ENCODE measurements around the gene USPL1.
A peak's percentile ranks its signal among the peaks of the same experiment; 100 is the strongest.
"Not testable (repeated sequence)": the region's sequence is repeated elsewhere in the genome, so short reads cannot be mapped to it uniquely, and the experiment has no call there.

The USPL1 gene

GRCh38 chr13:30593001-30593400, 24.7 kb upstream of the USPL1 start:
- H3K36me3 ChIP-seq (ENCODE audit: insufficient read depth, low read length) = no peaks in the 10 kb centered on the region
- H3K27me3 ChIP-seq (ENCODE audit: insufficient read depth, low read length) = no peaks in the 10 kb centered on the region
- H3K4me3 ChIP-seq (ENCODE audit: low read length) = no peak overlapping the region
- H3K9me3 ChIP-seq (ENCODE audit: low read length) = no peaks in the 10 kb centered on the region
- H2AFZ ChIP-seq (ENCODE audit: low read depth, low read length) = no peak overlapping the region
- no peaks in the 10 kb centered on the region for H3K4me1 ChIP-seq (ENCODE audit: insufficient read depth, low read length)

GRCh38 chr13:30600496-30600895, 17.2 kb upstream of the USPL1 start:
- Histone ChIP-seq H3K27me3 (ENCODE audit: insufficient read depth, low read length) (no peaks in the 10 kb centered on the region), H3K36me3 (ENCODE audit: insufficient read depth, low read length) (no peaks in the 10 kb centered on the region), H3K9me3 (ENCODE audit: low read length) (no peaks in the 10 kb centered on the region), H3K4me3 (ENCODE audit: low read length) (no peak overlapping the region), H3K4me1 (ENCODE audit: insufficient read depth, low read length) (no peaks in the 10 kb centered on the region), H2AFZ (ENCODE audit: low read depth, low read length) (no peak overlapping the region)

- H3K9me3 ChIP-seq (ENCODE audit: low read length) = no peaks in the 10 kb centered on the region
- no peaks in the 10 kb centered on the region for H3K36me3 ChIP-seq (ENCODE audit: insufficient read depth, low read length)
- H3K27me3 ChIP-seq (ENCODE audit: insufficient read depth, low read length) = no peaks in the 10 kb centered on the region
- no peak overlapping the region for H3K4me3 ChIP-seq (ENCODE audit: low read length)
- no peaks in the 10 kb centered on the region for H3K4me1 ChIP-seq (ENCODE audit: insufficient read depth, low read length)
- no peak overlapping the region for H2AFZ ChIP-seq (ENCODE audit: low read depth, low read length)
These were observed 15.9 kb upstream of the USPL1 start for GRCh38 chr13:30601836-30602235.

GRCh38 chr13:30605052-30605451, 12.7 kb upstream of the USPL1 start:
- no peaks in the 10 kb centered on the region for H3K36me3 ChIP-seq (ENCODE audit: insufficient read depth, low read length)
- H2AFZ ChIP-seq (ENCODE audit: low read depth, low read length) = no peak overlapping the region
- no peaks in the 10 kb centered on the region for H3K4me1 ChIP-seq (ENCODE audit: insufficient read depth, low read length)
- no peaks in the 10 kb centered on the region for H3K27me3 ChIP-seq (ENCODE audit: insufficient read depth, low read length)
- no peaks in the 10 kb centered on the region for H3K9me3 ChIP-seq (ENCODE audit: low read length)
- H3K4me3 ChIP-seq (ENCODE audit: low read length) = no peak overlapping the region

GRCh38 chr13:30607186-30607585, 10.5 kb upstream of the USPL1 start:
- H3K27me3 ChIP-seq (ENCODE audit: insufficient read depth, low read length); H2AFZ ChIP-seq (ENCODE audit: low read depth, low read length); H3K4me1 ChIP-seq (ENCODE audit: insufficient read depth, low read length); H3K36me3 ChIP-seq (ENCODE audit: insufficient read depth, low read length); H3K9me3 ChIP-seq (ENCODE audit: low read length); H3K4me3 ChIP-seq (ENCODE audit: low read length): not testable (repeated sequence)

- H3K27me3 ChIP-seq (ENCODE audit: insufficient read depth, low read length) = no peaks in the 10 kb centered on the region
- H3K4me1 ChIP-seq (ENCODE audit: insufficient read depth, low read length) = no peaks in the 10 kb centered on the region
- no peak overlapping the region for H2AFZ ChIP-seq (ENCODE audit: low read depth, low read length)
These were observed 9.8 kb upstream of the USPL1 start for GRCh38 chr13:30607908-30608307.

GRCh38 chr13:30608364-30608763, 9.4 kb upstream of the USPL1 start:
- Histone ChIP-seq H3K27me3 (ENCODE audit: insufficient read depth, low read length) (no peaks in the 10 kb centered on the region), H3K4me1 (ENCODE audit: insufficient read depth, low read length) (no peaks in the 10 kb centered on the region), H3K4me3 (ENCODE audit: low read length) (no peak overlapping the region), H3K36me3 (ENCODE audit: insufficient read depth, low read length) (no peaks in the 10 kb centered on the region), H2AFZ (ENCODE audit: low read depth, low read length) (no peak overlapping the region), H3K9me3 (ENCODE audit: low read length) (no peaks in the 10 kb centered on the region)

More at GRCh38 chr13:30607908-30608307, 9.8 kb upstream of the USPL1 start:
- H3K36me3 ChIP-seq (ENCODE audit: insufficient read depth, low read length) = no peaks in the 10 kb centered on the region
- H3K9me3 ChIP-seq (ENCODE audit: low read length) = no peaks in the 10 kb centered on the region
- H3K4me3 ChIP-seq (ENCODE audit: low read length) = no peak overlapping the region

- Histone ChIP-seq H3K27me3 (ENCODE audit: insufficient read depth, low read length) (no peaks in the 10 kb centered on the region), H3K36me3 (ENCODE audit: insufficient read depth, low read length) (no peaks in the 10 kb centered on the region), H3K4me1 (ENCODE audit: insufficient read depth, low read length) (peaks cover 4% of the 10 kb centered on the region), H3K4me3 (ENCODE audit: low read length) (no peak overlapping the region), H2AFZ (ENCODE audit: low read depth, low read length) (no peak overlapping the region), H3K9me3 (ENCODE audit: low read length) (no peaks in the 10 kb centered on the region)
These were observed 7.4 kb upstream of the USPL1 start for GRCh38 chr13:30610311-30610710.

- Histone ChIP-seq H2AFZ (ENCODE audit: low read depth, low read length) (no peak overlapping the region), H3K4me1 (ENCODE audit: insufficient read depth, low read length) (peaks cover 29% of the 10 kb centered on the region), H3K27me3 (ENCODE audit: insufficient read depth, low read length) (no peaks in the 10 kb centered on the region), H3K9me3 (ENCODE audit: low read length) (no peaks in the 10 kb centered on the region), H3K36me3 (ENCODE audit: insufficient read depth, low read length) (no peaks in the 10 kb centered on the region), H3K4me3 (ENCODE audit: low read length) (peak overlapping the region; percentile 53)
These were observed 2.2 kb upstream of the USPL1 start for GRCh38 chr13:30615481-30615865.

GRCh38 chr13:30615866-30616541, 1.7 kb upstream of the USPL1 start:
- H3K27me3 ChIP-seq (ENCODE audit: insufficient read depth, low read length) = no peaks in the 10 kb centered on the region
- no peaks in the 10 kb centered on the region for H3K9me3 ChIP-seq (ENCODE audit: low read length)
- H3K36me3 ChIP-seq (ENCODE audit: insufficient read depth, low read length) = no peaks in the 10 kb centered on the region
- H2AFZ ChIP-seq (ENCODE audit: low read depth, low read length) = peak overlapping the region; percentile 13
- H3K4me1 ChIP-seq (ENCODE audit: insufficient read depth, low read length) = peaks cover 31% of the 10 kb centered on the region
- H3K4me3 ChIP-seq (ENCODE audit: low read length) = peak overlapping the region; percentile 53

- H2AFZ ChIP-seq (ENCODE audit: low read depth, low read length) = peak overlapping the region; percentile 13
- peak overlapping the region; percentile 53 for H3K4me3 ChIP-seq (ENCODE audit: low read length)
- H3K27me3 ChIP-seq (ENCODE audit: insufficient read depth, low read length) = no peaks in the 10 kb centered on the region
- no peaks in the 10 kb centered on the region for H3K36me3 ChIP-seq (ENCODE audit: insufficient read depth, low read length)
- peaks cover 34% of the 10 kb centered on the region for H3K4me1 ChIP-seq (ENCODE audit: insufficient read depth, low read length)
- H3K9me3 ChIP-seq (ENCODE audit: low read length) = no peaks in the 10 kb centered on the region
These were observed 799 bp upstream of the USPL1 start for GRCh38 chr13:30616927-30617314.

GRCh38 chr13:30618186-30618929, 638 bp downstream of the USPL1 start:
- Histone ChIP-seq H2AFZ (ENCODE audit: low read depth, low read length) (no peak overlapping the region), H3K4me3 (ENCODE audit: low read length) (peak overlapping the region; percentile 65), H3K36me3 (ENCODE audit: insufficient read depth, low read length) (peaks cover 12% of the 10 kb centered on the region), H3K4me1 (ENCODE audit: insufficient read depth, low read length) (peaks cover 34% of the 10 kb centered on the region), H3K9me3 (ENCODE audit: low read length) (no peaks in the 10 kb centered on the region), H3K27me3 (ENCODE audit: insufficient read depth, low read length) (no peaks in the 10 kb centered on the region)

- peaks cover 34% of the 10 kb centered on the region for H3K4me1 ChIP-seq (ENCODE audit: insufficient read depth, low read length)
- H3K4me3 ChIP-seq (ENCODE audit: low read length) = peak overlapping the region; percentile 65
- peaks cover 17% of the 10 kb centered on the region for H3K36me3 ChIP-seq (ENCODE audit: insufficient read depth, low read length)
- H3K27me3 ChIP-seq (ENCODE audit: insufficient read depth, low read length) = no peaks in the 10 kb centered on the region
- no peak overlapping the region for H2AFZ ChIP-seq (ENCODE audit: low read depth, low read length)
- no peaks in the 10 kb centered on the region for H3K9me3 ChIP-seq (ENCODE audit: low read length)
These were observed 1.2 kb downstream of the USPL1 start for GRCh38 chr13:30618930-30619279.
